Right renal cortex interstitium (tissue), 3 donors: Measurements from ENCODE around the gene SRC. TPM values are rescaled to one million over a fixed set of nuclear protein-coding genes. Genes with fewer than 3 reads are reported as not detected.

Experiments
- DNase-seq, 3 donors: peaks; one replicate each; pipeline ENCODE4 v3.0.0-alpha.2; 2013; ENCODE audit warnings: low read depth in 3 of 3, low spot score in 2 of 3
- polyA plus RNA-seq, 3 donors: library from polyadenylated mRNA; unstranded; fragments of 120-200 nt; gene quantifications; one replicate each; pipeline ENCODE4 v1.2.1, GENCODE V29; 2013; ENCODE audit not compliant: insufficient read length in 3 of 3

Gene SRC
- polyA plus RNA-seq, 3 donors = 43.5 to 58.9 (median 48.1) TPM

DNA sequence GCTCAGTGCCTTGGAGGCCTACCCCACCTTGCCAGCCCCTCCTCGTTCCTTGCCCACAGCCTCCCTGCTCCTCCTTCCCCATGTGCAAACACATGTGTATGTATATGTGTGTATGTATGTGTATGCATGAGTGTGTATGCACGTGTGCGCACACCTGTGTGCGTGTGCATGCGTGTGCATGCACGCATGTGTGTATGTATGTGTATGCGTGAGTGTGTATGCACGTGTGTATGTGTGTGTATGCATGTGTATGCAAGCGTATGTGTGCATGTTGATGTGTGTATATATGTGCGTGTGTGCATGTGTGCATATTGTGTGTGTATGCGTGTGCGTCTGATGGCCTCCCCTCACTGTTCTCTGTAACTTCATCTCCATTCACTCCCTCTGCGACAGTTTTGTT, 74.7 kb downstream of the SRC start:
- DNase-seq = no peak

GRCh38 chr20:37421060-37421905, 75.3 kb downstream of the SRC start:
- no peak for DNase-seq

- DNase-seq = no peak
Observed at GRCh38 chr20:37421988-37422387, 76.0 kb downstream of the SRC start.

- no peak for DNase-seq
Observed at GRCh38 chr20:37422791-37423286, 76.9 kb downstream of the SRC start.

GRCh38 chr20:37423545-37423944, 77.6 kb downstream of the SRC start:
- no peak for DNase-seq

DNA sequence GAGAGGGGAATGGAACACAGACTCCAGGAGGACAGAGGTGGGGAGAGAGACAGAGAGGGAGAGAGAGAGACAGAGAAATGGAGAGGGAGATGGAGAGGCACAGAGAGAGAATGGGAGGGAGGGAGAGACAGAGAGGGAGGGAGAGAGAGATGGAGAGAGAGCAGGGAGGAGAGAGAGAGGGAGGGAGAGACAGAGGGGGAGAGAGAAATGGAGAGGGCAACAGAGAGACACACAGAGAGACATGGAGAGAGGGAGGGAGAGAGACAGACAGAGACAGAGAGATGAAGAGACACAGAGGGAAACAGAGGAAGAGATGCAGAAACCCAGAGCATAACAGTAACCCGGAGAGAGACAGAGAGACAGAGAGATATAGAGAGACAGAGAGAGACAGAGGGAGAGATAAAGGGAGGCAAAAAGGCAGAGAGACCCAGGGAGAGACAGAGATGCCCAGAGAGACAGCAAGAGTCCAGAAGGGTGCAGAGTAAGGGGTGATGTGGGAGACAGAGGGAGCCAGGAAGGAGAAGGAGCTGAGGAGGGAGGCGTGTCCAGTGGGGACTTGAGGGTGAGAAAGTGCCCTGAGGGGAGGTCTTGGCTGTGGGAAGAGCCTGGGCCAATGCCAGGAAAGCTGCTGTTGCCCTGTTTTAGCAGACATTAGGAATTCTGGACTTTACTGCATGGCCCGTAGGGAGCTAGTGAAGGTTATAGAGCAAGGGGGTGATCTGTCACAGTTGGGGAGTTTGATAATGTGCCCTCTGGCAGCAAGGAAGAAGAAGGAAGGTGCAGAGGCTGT, 78.3 kb downstream of the SRC start:
- DNase-seq = no peak

- no peak for DNase-seq
Observed at GRCh38 chr20:37425103-37425625, 79.2 kb downstream of the SRC start.

GRCh38 chr20:37426106-37426505, 80.2 kb downstream of the SRC start:
- no peak for DNase-seq

DNA sequence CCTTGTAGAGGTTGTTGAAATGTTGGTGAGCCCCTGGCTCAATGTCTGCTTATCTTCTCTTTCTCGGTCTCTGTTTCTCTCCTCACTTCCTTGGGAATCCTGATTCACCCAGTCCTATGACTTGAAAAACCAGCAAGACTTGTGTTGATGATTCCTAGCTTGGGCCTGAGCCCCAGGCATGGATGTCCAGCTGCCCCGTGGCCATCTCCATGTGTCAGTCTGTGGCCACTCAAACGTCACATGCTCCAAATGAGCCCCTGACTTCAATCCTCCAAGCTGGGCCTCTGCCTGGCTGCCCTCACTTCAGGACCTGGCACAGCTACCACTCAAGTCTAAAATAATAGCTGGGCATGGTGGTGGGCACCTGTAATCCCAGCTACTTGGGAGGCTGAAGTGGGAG, 81.0 kb downstream of the SRC start:
- DNase-seq = no peak

GRCh38 chr20:37430044-37430443, 84.1 kb downstream of the SRC start:
- DNase-seq = no peak

DNA sequence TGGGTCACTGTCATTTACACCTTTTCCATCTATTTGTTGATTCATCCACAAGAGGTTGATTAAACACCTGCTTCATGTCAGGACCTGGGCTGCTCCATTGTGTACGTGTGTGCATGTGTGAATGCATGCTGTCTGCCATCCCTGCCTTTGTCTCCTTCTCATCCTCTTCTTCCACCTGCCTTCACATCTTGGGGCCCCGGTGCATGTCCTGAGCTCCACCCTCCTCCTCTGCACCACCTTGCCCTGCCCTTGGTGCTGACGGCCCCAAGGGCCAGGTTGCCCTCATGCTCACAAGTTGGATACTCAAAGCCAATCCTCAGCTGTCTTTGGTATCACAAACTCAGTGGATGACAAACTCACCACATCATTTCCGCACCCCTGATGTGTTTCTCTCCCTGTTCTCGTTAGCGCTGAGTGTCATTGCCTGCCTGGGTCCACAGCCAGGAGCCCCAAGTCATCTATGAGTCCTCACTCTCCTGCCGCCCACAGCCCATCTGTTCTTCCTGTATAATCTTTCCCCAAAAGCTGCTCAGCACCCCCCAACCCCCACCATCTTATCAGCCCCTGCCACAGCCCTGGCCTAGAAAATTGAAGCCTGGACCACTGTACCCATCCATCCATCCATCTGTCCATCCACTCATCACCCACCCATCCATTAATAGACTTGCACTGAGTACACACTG, 85.0 kb downstream of the SRC start:
- no peak for DNase-seq

- no peak for DNase-seq
Observed at GRCh38 chr20:37431786-37432185, 85.8 kb downstream of the SRC start.

- DNase-seq = no peak
Observed at GRCh38 chr20:37432606-37433005, 86.7 kb downstream of the SRC start.

GRCh38 chr20:37435607-37436006, 89.7 kb downstream of the SRC start:
- DNase-seq = no peak

DNA sequence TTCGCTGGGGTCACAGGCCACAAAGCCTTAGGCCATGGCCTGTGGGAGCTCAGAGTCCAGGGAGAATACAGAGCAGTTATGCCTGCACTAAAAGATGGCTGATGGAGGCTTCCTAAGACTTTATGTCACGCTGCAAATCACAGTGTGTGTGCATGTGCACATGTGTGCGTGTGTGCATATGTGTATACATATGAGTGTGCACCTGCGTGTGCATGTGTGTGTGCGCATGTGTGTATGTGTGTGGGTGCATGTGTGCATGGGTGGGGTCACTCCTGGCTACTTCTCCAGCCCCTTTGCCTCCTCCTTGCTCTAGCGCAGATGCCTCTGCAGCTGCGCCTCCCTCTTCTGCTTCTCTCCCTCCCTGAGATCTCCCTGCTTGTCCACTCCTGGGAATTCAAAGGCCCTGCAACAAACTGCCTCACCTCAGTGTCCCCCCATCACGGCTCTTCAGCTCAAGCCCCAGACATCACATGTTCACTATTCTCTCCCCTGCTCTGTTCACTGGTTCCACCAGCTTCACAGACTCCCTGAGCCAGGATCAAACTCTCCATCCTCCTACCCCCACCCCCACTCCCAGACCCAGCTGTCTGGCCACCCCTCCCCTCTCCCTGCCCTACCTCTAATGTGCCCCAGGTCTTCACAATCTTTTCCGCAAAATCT, 90.7 kb downstream of the SRC start:
- DNase-seq = no peak

- no peak for DNase-seq
Observed at GRCh38 chr20:37437676-37438075, 91.7 kb downstream of the SRC start.

DNA sequence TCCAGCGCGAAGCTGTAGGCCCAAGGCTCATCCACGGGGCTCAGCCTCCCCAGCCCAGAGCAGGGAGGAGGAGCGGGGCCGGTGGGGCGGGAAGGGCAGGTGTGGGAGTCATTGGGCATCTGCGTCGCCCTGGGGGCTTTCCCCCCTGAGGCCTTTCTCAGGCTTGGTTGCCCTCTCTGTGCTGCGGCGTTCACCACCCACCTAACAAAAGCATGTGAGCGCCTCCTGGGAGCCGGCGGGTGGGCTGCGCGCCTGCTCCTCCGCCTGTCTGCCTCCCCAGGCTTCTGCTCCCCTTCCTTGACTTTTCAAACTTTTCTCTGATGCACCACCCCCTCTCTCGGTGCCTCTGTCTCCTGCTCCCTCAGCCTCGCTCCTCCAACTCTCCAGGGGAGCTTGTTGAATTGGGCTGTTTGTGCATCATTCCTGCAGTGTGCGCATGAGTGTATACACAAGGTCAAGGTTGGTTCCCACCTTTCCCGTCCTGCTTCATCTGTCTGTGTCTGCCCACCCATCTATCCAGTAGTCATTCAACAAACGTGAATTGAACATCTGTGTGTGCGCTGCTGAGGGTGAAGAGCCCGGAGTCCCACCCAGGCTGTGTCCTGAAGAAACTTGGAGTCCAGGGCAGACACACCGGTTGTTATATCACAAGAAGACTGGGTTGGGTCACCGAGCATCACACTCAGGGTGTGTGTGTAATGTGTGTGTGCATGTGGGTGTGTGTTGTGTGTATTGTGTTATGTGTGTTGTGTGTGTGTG, 92.7 kb downstream of the SRC start:
- no peak for DNase-seq

DNA sequence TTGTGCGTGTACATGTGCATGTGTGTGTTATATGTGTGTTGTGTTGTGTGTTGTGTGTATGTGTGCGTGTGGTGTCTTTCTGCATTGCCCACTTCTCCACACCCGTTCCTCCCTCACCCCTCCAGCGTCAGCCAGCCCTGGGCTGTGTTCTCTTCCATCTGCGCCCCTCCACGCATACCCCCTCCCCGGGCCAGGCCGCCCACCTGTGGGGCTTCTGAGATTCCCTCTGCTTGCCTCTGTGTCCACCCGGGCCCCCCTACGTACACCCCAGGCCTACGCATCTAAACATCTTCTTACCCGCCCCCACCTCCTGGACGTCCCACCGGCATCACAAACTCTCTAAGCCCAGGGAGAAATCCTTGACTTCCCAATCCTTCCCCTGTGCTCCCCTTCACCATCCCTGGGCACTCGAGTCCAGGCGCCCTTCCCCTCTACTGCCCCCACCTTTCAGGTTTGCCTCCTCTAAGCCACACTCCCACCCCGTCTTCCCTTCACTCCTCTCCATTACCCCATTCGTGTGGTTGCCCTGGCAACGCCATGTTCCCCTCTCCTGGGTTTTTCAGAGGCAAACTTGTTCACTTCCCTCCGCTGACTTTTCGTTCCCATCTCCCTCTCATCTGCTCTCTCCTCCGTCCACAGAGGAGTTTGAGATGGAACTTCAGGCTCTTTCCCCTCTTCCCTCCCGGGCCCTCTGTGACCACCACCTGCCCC, 93.4 kb downstream of the SRC start:
- no peak for DNase-seq

DNA sequence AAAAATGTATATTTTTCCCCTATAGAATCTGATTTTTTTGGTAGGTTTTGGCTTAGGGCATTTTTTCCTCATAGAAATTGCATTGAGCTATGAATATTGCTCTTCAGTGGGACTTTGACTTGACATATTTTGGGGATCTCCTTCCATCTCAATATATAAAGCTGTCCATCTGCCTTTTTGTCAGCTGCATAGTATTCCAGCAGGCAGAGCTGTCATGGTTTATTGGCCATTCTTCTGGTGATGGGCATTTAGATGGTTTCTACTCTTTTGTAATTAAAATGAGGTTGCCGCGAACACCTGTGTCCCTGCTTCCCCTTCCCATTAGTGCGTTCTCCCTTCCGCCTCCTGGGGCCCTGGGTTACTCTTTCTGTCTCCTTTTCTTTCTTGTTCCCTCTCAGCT, 95.1 kb downstream of the SRC start:
- no peak for DNase-seq
